Measurements from ENCODE around the gene PLVAP. TPM values are rescaled to one million over a fixed set of nuclear protein-coding genes. Genes with fewer than 3 reads are reported as not detected.
A peak's percentile ranks its signal among the peaks of the same experiment; 100 is the strongest.

Gene PLVAP
- total and polyA plus RNA-seq, 12 donors, result 27.9 to 381 (median 84.0) TPM

- 89 to 97% (median 92%) methylated on average over 4 to 8 of the region's 8 CpGs for WGBS, 4 donors
- intact Hi-C loops (cut with DNase I), result no loop called here
- Histone ChIP-seq H3K9me3 (replicated peaks in 1 of 3) (no peaks in the 10 kb centered on the region), H3K4me1 (replicated peaks in 1 of 2) (peaks cover 4 to 36% of the 10 kb centered on the region in 2 donors), H3K27ac (no peak overlapping the region), H3K4me3 (no peak overlapping the region), H3K36me3 (replicated peaks in 1 of 2) (no peaks in the 10 kb centered on the region), H3K27me3 (no peaks in the 10 kb centered on the region)
- TF ChIP-seq POLR2A (IDR thresholded peaks at IDR 0.05) (no peak), CTCF (IDR thresholded peaks at IDR 0.05) (no peak)
- DNase-seq, result no peak
Measured at GRCh38 chr19:17332360-17332676, 44.8 kb downstream of the PLVAP start.

- WGBS, 4 donors, result 89 to 96% (median 93%) methylated on average over 5 to 13 of the region's 13 CpGs
- DNase-seq, result no peak
- intact Hi-C loops (cut with DNase I), result no loop called here
- Histone ChIP-seq H3K27ac (no peak overlapping the region), H3K4me1 (replicated peaks in 1 of 2) (peaks cover 4 to 39% of the 10 kb centered on the region in 2 donors), H3K4me3 (no peak overlapping the region), H3K27me3 (no peaks in the 10 kb centered on the region), H3K9me3 (replicated peaks in 1 of 3) (no peaks in the 10 kb centered on the region), H3K36me3 (replicated peaks in 1 of 2) (no peaks in the 10 kb centered on the region)
- TF ChIP-seq POLR2A (IDR thresholded peaks at IDR 0.05), result no peak
- TF ChIP-seq CTCF (IDR thresholded peaks at IDR 0.05), result no peak
Measured at GRCh38 chr19:17331045-17331558, 46.0 kb downstream of the PLVAP start.

GRCh38 chr19:17330262-17331044, 46.7 kb downstream of the PLVAP start:
- TF ChIP-seq CTCF (IDR thresholded peaks at IDR 0.05), result no peak
- TF ChIP-seq POLR2A (IDR thresholded peaks at IDR 0.05), result no peak
- intact Hi-C loops (cut with DNase I), result no loop called here
- Histone ChIP-seq H3K9me3 (replicated peaks in 1 of 3) (no peaks in the 10 kb centered on the region), H3K27ac (no peak overlapping the region), H3K4me3 (no peak overlapping the region), H3K36me3 (replicated peaks in 1 of 2) (no peaks in the 10 kb centered on the region), H3K27me3 (no peaks in the 10 kb centered on the region), H3K4me1 (replicated peaks in 1 of 2) (peaks cover 4 to 34% of the 10 kb centered on the region in 2 donors)
- DNase-seq, result no peak
- WGBS, 4 donors, result 91 to 94% (median 93%) methylated on average over 19 to 24 of the region's 24 CpGs

GRCh38 chr19:17329366-17330261, 47.5 kb downstream of the PLVAP start:
- 75 to 84% (median 80%) methylated on average over 46 to 51 of the region's 51 CpGs for WGBS, 4 donors
- Histone ChIP-seq H3K36me3 (replicated peaks in 1 of 2) (no peaks in the 10 kb centered on the region), H3K4me3 (no peak overlapping the region), H3K27me3 (no peaks in the 10 kb centered on the region), H3K4me1 (replicated peaks in 1 of 2) (peaks cover 4 to 28% of the 10 kb centered on the region in 2 donors), H3K9me3 (replicated peaks in 1 of 3) (no peaks in the 10 kb centered on the region), H3K27ac (no peak overlapping the region)
- TF ChIP-seq POLR2A (IDR thresholded peaks at IDR 0.05) (no peak), CTCF (IDR thresholded peaks at IDR 0.05) (no peak)
- DNase-seq, result peak in 1 of 7 donors; percentile 21
- intact Hi-C loops (cut with DNase I), result no loop called here

Data from adrenal gland (tissue), 12 donors.